Retinal pigment epithelial cell (primary cell): ENCODE results near the gene MLLT3.

Source experiments
- DNase-seq: peaks from one replicate; pipeline ENCODE4 v3.0.0-alpha.2; 2010; ENCODE audit warnings: low read depth
- H3K4me3 ChIP-seq: 2 replicates; pipeline ENCODE4 v1.5.1; 2011; ENCODE audit warnings: mild to moderate bottlenecking, low read length, control low read depth, moderate library complexity
- CTCF ChIP-seq: conservative IDR thresholded peaks from 2 replicates; pipeline ENCODE4 v1.5.1; 2011; ENCODE audit warnings: low read depth, low read length, control low read depth, inconsistent platforms

Gene MLLT3

GRCh38 chr9:20302197-20302596, 320.1 kb downstream of the MLLT3 start:
- no peak for TF ChIP-seq CTCF
- no peak for DNase-seq
- H3K4me3 ChIP-seq, result no peak overlapping the region

GRCh38 chr9:20300430-20301115, 321.7 kb downstream of the MLLT3 start:
- DNase-seq, result no peak
- TF ChIP-seq CTCF, result no peak
- no peak overlapping the region for H3K4me3 ChIP-seq

GRCh38 chr9:20297646-20298084, 324.6 kb downstream of the MLLT3 start:
- DNase-seq, result no peak
- H3K4me3 ChIP-seq, result no peak overlapping the region
- no peak for TF ChIP-seq CTCF

GRCh38 chr9:20295555-20295954, 326.7 kb downstream of the MLLT3 start:
- no peak for DNase-seq
- H3K4me3 ChIP-seq, result no peak overlapping the region
- TF ChIP-seq CTCF, result no peak

GRCh38 chr9:20294046-20294750, 328.1 kb downstream of the MLLT3 start:
- no peak overlapping the region for H3K4me3 ChIP-seq
- TF ChIP-seq CTCF, result no peak

GRCh38 chr9:20292002-20292401, 330.3 kb downstream of the MLLT3 start:
- TF ChIP-seq CTCF, result peak; percentile 16
- no peak overlapping the region for H3K4me3 ChIP-seq
- DNase-seq, result no peak

More at GRCh38 chr9:20294046-20294750, 328.1 kb downstream of the MLLT3 start:
- no peak for DNase-seq
